Uterus (tissue), 2 donors: ENCODE results near the gene APLNR.

Source experiments
- CTCF ChIP-seq, 4 experiments: fragments of 200-600 bp in 2 of 4; fragments of 450-650 bp in 2 of 4; sonication (generic) in 2 of 4; IDR thresholded peaks; one replicate each; pipeline ENCODE4 v1.5.1; 2016 to 2019; ENCODE audit warnings: antibody characterized with exemption in 4 of 4, mild to moderate bottlenecking in 2 of 4, moderate library complexity in 1 of 4
- POLR2A ChIP-seq, 2 donors: fragments of 450-650 bp; IDR thresholded peaks; one replicate each; pipeline ENCODE4 v1.6.1; 2016; ENCODE audit warnings: antibody characterized with exemption in 2 of 2, mild to moderate bottlenecking in 1 of 2, moderate library complexity in 1 of 2

- no peak for TF ChIP-seq CTCF (IDR thresholded peaks at IDR 0.05)
- TF ChIP-seq POLR2A (IDR thresholded peaks at IDR 0.05) = no peak
Measured at GRCh38 chr11:57283231-57283990, 46.4 kb upstream of the APLNR start.
